SH-SY5Y (cell line): ENCODE measurements around the gene SFXN1.

ENCODE experiments used
- GATA2 ChIP-seq: IDR thresholded peaks from 2 replicates; pipeline ENCODE4 v1.6.1; 2011; ENCODE audit warnings: mild to moderate bottlenecking, low read depth, low read length
- GATA3 ChIP-seq: IDR thresholded peaks from 2 replicates; pipeline ENCODE4 v1.6.1; 2011; ENCODE audit warnings: low read depth, mild to moderate bottlenecking, low read length, moderate library complexity

DNA sequence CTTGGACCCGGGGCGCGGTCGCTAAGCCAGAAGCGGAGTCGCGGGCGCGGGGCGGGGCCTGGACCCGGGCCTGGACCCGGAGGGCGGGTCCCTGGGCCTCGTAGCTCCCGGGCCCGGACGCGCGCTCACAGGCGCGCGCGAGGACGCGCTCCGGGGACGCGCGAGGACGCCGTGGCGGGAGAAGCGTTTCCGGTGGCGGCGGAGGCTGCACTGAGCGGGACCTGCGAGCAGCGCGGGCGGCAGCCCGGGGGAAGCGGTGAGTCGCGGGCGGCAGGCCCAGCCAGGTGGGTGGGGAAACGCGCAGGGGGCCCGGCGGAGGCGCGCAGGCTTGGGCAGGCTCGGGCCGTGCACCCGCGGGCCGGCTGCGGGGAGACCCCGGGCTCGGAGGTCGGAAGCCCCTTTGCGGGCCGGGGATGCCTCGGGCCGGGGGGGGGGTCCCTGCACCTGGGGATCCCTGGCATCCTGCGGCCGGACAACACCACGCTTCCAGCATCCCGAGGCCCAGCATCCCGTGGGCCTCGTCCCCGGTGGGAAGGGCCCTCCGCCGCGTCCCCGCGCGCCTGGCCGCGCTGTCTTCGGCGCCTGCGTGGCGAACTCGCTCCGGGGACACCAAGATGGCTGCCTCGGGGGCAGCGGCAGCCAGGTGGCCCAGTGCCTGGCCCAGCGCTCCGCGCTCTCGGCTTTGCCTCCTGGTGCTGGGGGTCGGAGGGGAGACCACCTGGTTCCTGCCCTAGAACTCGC lies at the start of gene SFXN1:
- no peak for TF ChIP-seq GATA2
- TF ChIP-seq GATA3 = no peak
